GM12874 (cell line): ENCODE data around the gene NFKBIE.

Source experiments
- TF ChIP-seq, protein P1 (sequence below): IDR thresholded peaks from 2 replicates; pipeline ENCODE4 v1.5.1; 2011; ENCODE audit warnings: low read depth, mild to moderate bottlenecking, control low read depth, low read length, moderate library complexity; ENCODE audit not compliant: insufficient read depth

Gene NFKBIE

GRCh38 chr6:44264154-44265006, 971 bp downstream of the NFKBIE start:
- TF ChIP-seq, protein P1, sequence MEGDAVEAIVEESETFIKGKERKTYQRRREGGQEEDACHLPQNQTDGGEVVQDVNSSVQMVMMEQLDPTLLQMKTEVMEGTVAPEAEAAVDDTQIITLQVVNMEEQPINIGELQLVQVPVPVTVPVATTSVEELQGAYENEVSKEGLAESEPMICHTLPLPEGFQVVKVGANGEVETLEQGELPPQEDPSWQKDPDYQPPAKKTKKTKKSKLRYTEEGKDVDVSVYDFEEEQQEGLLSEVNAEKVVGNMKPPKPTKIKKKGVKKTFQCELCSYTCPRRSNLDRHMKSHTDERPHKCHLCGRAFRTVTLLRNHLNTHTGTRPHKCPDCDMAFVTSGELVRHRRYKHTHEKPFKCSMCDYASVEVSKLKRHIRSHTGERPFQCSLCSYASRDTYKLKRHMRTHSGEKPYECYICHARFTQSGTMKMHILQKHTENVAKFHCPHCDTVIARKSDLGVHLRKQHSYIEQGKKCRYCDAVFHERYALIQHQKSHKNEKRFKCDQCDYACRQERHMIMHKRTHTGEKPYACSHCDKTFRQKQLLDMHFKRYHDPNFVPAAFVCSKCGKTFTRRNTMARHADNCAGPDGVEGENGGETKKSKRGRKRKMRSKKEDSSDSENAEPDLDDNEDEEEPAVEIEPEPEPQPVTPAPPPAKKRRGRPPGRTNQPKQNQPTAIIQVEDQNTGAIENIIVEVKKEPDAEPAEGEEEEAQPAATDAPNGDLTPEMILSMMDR: no peak

- TF ChIP-seq, protein P1: no peak
Measured at GRCh38 chr6:44263354-44264100, 1.8 kb downstream of the NFKBIE start.

- TF ChIP-seq, protein P1: no peak
Measured at GRCh38 chr6:44262467-44263353, 2.6 kb downstream of the NFKBIE start.

- TF ChIP-seq, protein P1: no peak
Measured at GRCh38 chr6:44261581-44261980, 3.8 kb downstream of the NFKBIE start.

DNA sequence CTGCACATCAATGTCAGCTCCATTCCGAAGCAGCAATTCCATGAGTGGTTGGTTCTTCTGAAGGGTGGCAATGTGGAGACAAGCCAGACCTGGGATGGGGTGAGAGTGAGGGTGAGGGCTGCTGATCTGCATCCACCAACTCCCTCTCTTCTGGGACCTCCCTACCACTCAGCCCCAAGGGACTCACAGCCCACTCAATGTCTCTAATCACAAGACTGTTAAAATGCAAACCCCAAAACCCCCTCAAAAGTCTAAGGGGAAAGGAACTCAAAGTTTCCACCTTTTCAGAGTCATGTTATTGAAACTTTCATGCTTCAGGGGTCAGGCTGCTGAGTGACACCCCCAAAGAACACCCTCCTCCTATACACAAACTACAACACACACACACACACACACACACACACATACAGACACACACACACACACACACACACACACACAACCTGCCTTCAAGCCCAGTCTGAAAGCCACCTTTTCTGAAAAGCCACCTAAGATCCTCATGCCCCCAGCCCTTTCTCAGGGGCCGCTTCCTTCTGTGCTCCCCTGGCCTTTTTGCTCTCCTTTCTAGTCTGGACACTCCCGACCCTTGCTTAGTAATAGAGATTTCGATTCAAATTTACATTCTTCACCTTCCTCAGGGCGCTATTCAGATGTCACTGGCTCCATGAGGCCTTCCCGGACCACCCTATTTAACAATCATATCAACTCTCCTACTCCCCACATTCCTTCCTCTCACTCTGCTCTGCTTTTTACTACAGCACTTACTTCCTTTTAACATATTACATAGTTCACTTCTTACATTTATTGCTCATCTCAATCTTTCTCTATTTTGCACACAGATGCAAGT, 4.7 kb downstream of the NFKBIE start:
- TF ChIP-seq, protein P1: no peak

- TF ChIP-seq, protein P1: no peak
Measured at GRCh38 chr6:44260011-44260410, 5.3 kb downstream of the NFKBIE start.
